HCT116 (cell line): ENCODE data around the gene YY1. TPM values are rescaled to one million over a fixed set of nuclear protein-coding genes. Genes with fewer than 3 reads are reported as not detected.

Experiments
- ATAC-seq: fragments of 200-7000 bp; cut with Tn5 transposase; 2 replicates; pipeline ENCODE4 v1.9.1; 2020; ENCODE audit warnings: mild to moderate bottlenecking, moderate library complexity
- BruUV-seq: library from RNA; stranded (reverse); fragments of 400-500 nt; replicated peaks from 2 replicates; lab custom pipeline; 2021; lab: Mats Ljungman, UMichigan
- CTCF ChIA-PET: fragments of 300-600 bp; sonication (Branson Sonifier 250); formaldehyde crosslinking; loops from one replicate; lab custom pipeline; 2021; ENCODE audit warnings: antibody characterized with exemption; lab: Charles Lee
- POLR2A ChIA-PET: fragments of 300-600, 350-600 bp; sonication (Branson Sonifier 250); formaldehyde crosslinking; loops from one replicate; lab custom pipeline; 2021; ENCODE audit warnings: antibody characterized with exemption; lab: Charles Lee
- RAD21 ChIA-PET, 2 experiments: fragments of 300-600 bp; sonication (Branson Sonifier 250); formaldehyde crosslinking; loops; one replicate each; lab custom pipeline; 2023; ENCODE audit warnings: low total read pairs in 2 of 2; ENCODE audit not compliant: uncharacterized antibody in 2 of 2, unreplicated experiment in 2 of 2, low non-redundant PET in 1 of 2; lab: Charles Lee
- DNase-seq: peaks from one replicate; pipeline ENCODE4 v3.0.0-alpha.2; 2010; ENCODE audit warnings: low read depth, low spot score
- H2AFZ ChIP-seq: fragments of 200-600 bp; shearing (Covaris generic), sonication (generic); 2 replicates; pipeline ENCODE4 v1.6.1; 2017; ENCODE audit warnings: low read depth, mixed run types, mixed read lengths, antibody characterized with exemption, low read length; ENCODE audit not compliant: poor library complexity, severe bottlenecking
- H3K27ac ChIP-seq: 2 replicates; pipeline ENCODE4 v1.5.1; 2012; ENCODE audit warnings: low read depth, low read length
- H3K27me3 ChIP-seq: fragments of 200-600 bp; sonication (generic); 2 replicates; pipeline ENCODE4 v1.6.1; 2016; ENCODE audit warnings: mixed run types, low read length, mixed read lengths; ENCODE audit not compliant: insufficient read depth
- H3K36me3 ChIP-seq, 2 experiments: fragments of 200-500 bp in 1 of 2; fragments of 200-600 bp in 1 of 2; sonication (Bioruptor generic) in 1 of 2; sonication (generic) in 1 of 2; 2 replicates each; pipeline versions ENCODE4 v1.5.1 to v1.6.1; 2014 to 2016; ENCODE audit warnings: low read length in 2 of 2, inconsistent platforms in 1 of 2, mixed read lengths in 1 of 2, mixed run types in 1 of 2; ENCODE audit not compliant: insufficient read depth in 2 of 2, control insufficient read depth in 1 of 2
- H3K4me1 ChIP-seq, 2 experiments: fragments of 200-600 bp in 1 of 2; sonication (generic) in 1 of 2; 2 replicates each; pipeline versions ENCODE4 v1.5.1 to v1.6.1; 2012 to 2017; ENCODE audit warnings: low read length in 2 of 2, inconsistent platforms in 1 of 2, mild to moderate bottlenecking in 1 of 2, mixed read lengths in 1 of 2, mixed run types in 1 of 2, moderate library complexity in 1 of 2; ENCODE audit not compliant: insufficient read depth in 2 of 2, control insufficient read depth in 1 of 2
- H3K4me2 ChIP-seq: fragments of 200-600 bp; sonication (generic); 2 replicates; pipeline ENCODE4 v1.6.1; 2017; ENCODE audit warnings: mixed run types, low read length, mixed read lengths
- H3K4me3 ChIP-seq, 2 experiments: fragments of 200-600 bp in 1 of 2; sonication (generic) in 1 of 2; replicated peaks in 1 of 2; 2 replicates each; pipeline ENCODE4 v1.5.1; 2011 to 2016; ENCODE audit warnings: low read length in 2 of 2, control low read depth in 1 of 2, low read depth in 1 of 2, mild to moderate bottlenecking in 1 of 2, mixed read lengths in 1 of 2, mixed run types in 1 of 2
- H3K79me2 ChIP-seq: fragments of 200-600 bp; sonication (generic); 2 replicates; pipeline ENCODE4 v1.6.1; 2017; ENCODE audit warnings: mild to moderate bottlenecking, mixed run types, low read length, moderate library complexity, mixed read lengths; ENCODE audit not compliant: insufficient read depth
- H3K9ac ChIP-seq: fragments of 200-600 bp; sonication (generic); 2 replicates; pipeline ENCODE4 v1.6.1; 2016; ENCODE audit warnings: low read length, mixed read lengths
- H3K9me2 ChIP-seq: fragments of 200-600 bp; sonication (generic), shearing (Covaris generic); 2 replicates; pipeline ENCODE4 v1.6.1; 2017; ENCODE audit warnings: mixed run types, mild to moderate bottlenecking, moderate library complexity; ENCODE audit not compliant: insufficient read depth
- H3K9me3 ChIP-seq, 2 experiments: fragments of 200-500 bp in 1 of 2; fragments of 200-600 bp in 1 of 2; sonication (Bioruptor generic) in 1 of 2; sonication (generic) in 1 of 2; 2 replicates each; pipeline ENCODE4 v1.6.1; 2014 to 2017; ENCODE audit warnings: low read length in 2 of 2, mixed read lengths in 2 of 2, inconsistent platforms in 1 of 2, low read depth in 1 of 2, mild to moderate bottlenecking in 1 of 2, mixed run types in 1 of 2, moderate library complexity in 1 of 2; ENCODE audit not compliant: control insufficient read depth in 1 of 2, insufficient read depth in 1 of 2
- H4K20me1 ChIP-seq: fragments of 200-600 bp; sonication (generic), shearing (Covaris generic); 2 replicates; pipeline ENCODE4 v1.6.1; 2017; ENCODE audit warnings: mixed run types, mild to moderate bottlenecking, moderate library complexity; ENCODE audit not compliant: insufficient read depth
- ATF3 ChIP-seq: IDR thresholded peaks from 2 replicates; pipeline ENCODE4 v1.6.1; 2012
- CBX3 ChIP-seq: IDR thresholded peaks from 2 replicates; pipeline ENCODE4 v1.6.1; 2012; ENCODE audit warnings: low read depth
- CEBPB ChIP-seq: IDR thresholded peaks from 2 replicates; pipeline ENCODE4 v1.6.1; 2012; ENCODE audit warnings: low read depth
- CTCF ChIP-seq, 3 experiments: fragments of 200-600 bp in 1 of 3; sonication (generic) in 1 of 3; IDR thresholded peaks in 2 of 3; conservative IDR thresholded peaks in 1 of 3; 2 replicates each; pipeline ENCODE4 v1.5.1; 2012 to 2017; ENCODE audit warnings: low read depth in 2 of 3, low read length in 2 of 3, antibody characterized with exemption in 1 of 3, borderline replicate concordance in 1 of 3, control low read depth in 1 of 3, mild to moderate bottlenecking in 1 of 3, mixed read lengths in 1 of 3, mixed run types in 1 of 3, moderate library complexity in 1 of 3; ENCODE audit not compliant: insufficient read depth in 1 of 3
- EGR1 ChIP-seq: IDR thresholded peaks from 2 replicates; pipeline ENCODE4 v1.6.1; 2012; ENCODE audit warnings: low read depth
- ELF1 ChIP-seq: IDR thresholded peaks from 2 replicates; pipeline ENCODE4 v1.6.1; 2012; ENCODE audit warnings: low read depth, borderline replicate concordance
- EZH2 ChIP-seq: fragments of 200-600 bp; sonication (generic); IDR thresholded peaks from 2 replicates; pipeline ENCODE4 v1.6.1; 2017; ENCODE audit warnings: antibody characterized with exemption, mixed run types
- EZH2phosphoT487 ChIP-seq: fragments of 200-600 bp; IDR thresholded peaks from 2 replicates; pipeline ENCODE4 v1.6.1; 2018; ENCODE audit warnings: antibody characterized with exemption, borderline replicate concordance
- FOSL1 ChIP-seq: IDR thresholded peaks from 2 replicates; pipeline ENCODE4 v1.6.1; 2012; ENCODE audit warnings: low read depth
- JUND ChIP-seq: IDR thresholded peaks from 2 replicates; pipeline ENCODE4 v1.6.1; 2012
- POLR2A ChIP-seq: IDR thresholded peaks from 2 replicates; pipeline ENCODE4 v1.7.0; 2011; ENCODE audit warnings: borderline replicate concordance; ENCODE audit not compliant: insufficient read depth, insufficient read length; ENCODE audit errors: extremely low read depth
- POLR2AphosphoS5 ChIP-seq: IDR thresholded peaks from 2 replicates; pipeline ENCODE4 v1.6.1; 2011; ENCODE audit warnings: mild to moderate bottlenecking, low read depth, low read length, moderate library complexity
- RAD21 ChIP-seq: IDR thresholded peaks from 2 replicates; pipeline ENCODE4 v1.6.1; 2012; ENCODE audit warnings: low read depth, mild to moderate bottlenecking
- SIN3A ChIP-seq: IDR thresholded peaks from 2 replicates; pipeline ENCODE4 v1.6.1; 2012; ENCODE audit warnings: low read depth
- SRF ChIP-seq: IDR thresholded peaks from 2 replicates; pipeline ENCODE4 v1.6.1; 2012; ENCODE audit warnings: low read depth
- TCF7L2 ChIP-seq: IDR thresholded peaks from 2 replicates; pipeline ENCODE4 v1.7.0; 2011; ENCODE audit warnings: borderline replicate concordance, inconsistent platforms; ENCODE audit not compliant: insufficient read depth, insufficient read length; ENCODE audit errors: extremely low read depth
- YY1 ChIP-seq: IDR thresholded peaks from 2 replicates; pipeline ENCODE4 v1.6.1; 2011; ENCODE audit warnings: low read length, low read depth, moderate library complexity, mild to moderate bottlenecking; ENCODE audit not compliant: insufficient replicate concordance; ENCODE audit errors: extremely low read depth
- ZBTB33 ChIP-seq: IDR thresholded peaks from 2 replicates; pipeline ENCODE4 v1.6.1; 2011; ENCODE audit warnings: mild to moderate bottlenecking, low read length, moderate library complexity; ENCODE audit not compliant: insufficient replicate concordance; ENCODE audit errors: extremely low read depth
- ZFX ChIP-seq: fragments of 450-650 bp; IDR thresholded peaks from 2 replicates; pipeline ENCODE4 v1.6.1; 2017
- ZNF274 ChIP-seq: fragments of 200-500 bp; sonication (Bioruptor generic); IDR thresholded peaks from 2 replicates; pipeline ENCODE4 v1.6.1; 2014; ENCODE audit warnings: mild to moderate bottlenecking, low read depth, low read length, inconsistent platforms
- intact Hi-C: fragments of 100-400 bp; cut with micrococcal nuclease; formaldehyde crosslinking; loops from 2 replicates; pipeline ENCODE4 v1.10.0; 2022
- total RNA-seq: library from RNA; stranded (reverse); gene quantifications from one replicate; pipeline ENCODE4 v1.2.1, GENCODE V29; 2021; ENCODE audit not compliant: unreplicated experiment
- TF ChIP-seq, protein P1 (sequence below): IDR thresholded peaks from 2 replicates; pipeline ENCODE4 v1.6.1; 2012

Gene YY1
- total RNA-seq, 1 experiment from 2014 or later: 111 TPM

- Histone ChIP-seq H3K4me2 (peak overlapping the region; percentile 82), H3K4me3 (peak overlapping the region; percentile 57 to 64), H4K20me1 (no peaks in the 10 kb centered on the region), H3K27ac (peak overlapping the region; percentile 77), H3K27me3 (no peaks in the 10 kb centered on the region), H3K9ac (peak overlapping the region; percentile 87), H3K4me1 (peaks cover 11 to 19% of the 10 kb centered on the region in 2 experiments), H3K36me3 (no peaks in the 10 kb centered on the region), H3K79me2 (no peaks in the 10 kb centered on the region), H3K9me2 (no peaks in the 10 kb centered on the region), H3K9me3 (no peaks in the 10 kb centered on the region), H2AFZ (no peak overlapping the region)
- ATAC-seq (peak; percentile 98), DNase-seq (peak; percentile 97)
- BruUV-seq: no TSS peak
- intact Hi-C loops: loop anchor here (1.0 to 2.0 kb wide), 5 partner anchors 45 to 211 kb away; no protein-coding TSS in a partner anchor
- ChIA-PET CTCF (interaction anchor here (0.6 to 2.0 kb wide), 33 partner anchors 8 to 509 kb away, joined by 3 to 23 read pairs (median 4); partner anchors contain the start of genes CYP46A1 and DEGS2), RAD21 (interaction anchor here (0.6 to 1.0 kb wide), 5 partner anchors 85 to 212 kb away, joined by 3 to 4 read pairs (median 3); no protein-coding TSS in a partner anchor), POLR2A (interaction anchor here (0.6 to 1.6 kb wide), 5 partner anchors 11 to 210 kb away, joined by 3 to 7 read pairs (median 4); no protein-coding TSS in a partner anchor)
- TF ChIP-seq EZH2 (no peak), ZBTB33 (peak; percentile 33), POLR2A (peak; percentile 68), CEBPB (no peak), FOSL1 (no peak), ATF3 (no peak), ZFX (peak; percentile 80; the same call in 1 of the 2 replicates), JUND (no peak), POLR2AphosphoS5 (peak; percentile 85), SRF (no peak), EZH2phosphoT487 (no peak), ELF1 (peak; percentile 56; the same call in 1 of the 2 replicates), TCF7L2 (peak; percentile 74), ZNF274 (no peak), RAD21 (peak; percentile 84), CTCF (IDR thresholded peaks at IDR 0.05 in 2 of 3, conservative IDR thresholded peaks at IDR 0.05 in 1 of 3; ENCODE audit: borderline replicate concordance in 1 of 3, insufficient read depth in 1 of 3, low read depth in 2 of 3, low read length in 2 of 3) (peak; percentile 69 to 83 (median 73)), EGR1 (no peak), CBX3 (peak; percentile 72), SIN3A (no peak), YY1 (peak; percentile 81)
- TF ChIP-seq, protein P1, sequence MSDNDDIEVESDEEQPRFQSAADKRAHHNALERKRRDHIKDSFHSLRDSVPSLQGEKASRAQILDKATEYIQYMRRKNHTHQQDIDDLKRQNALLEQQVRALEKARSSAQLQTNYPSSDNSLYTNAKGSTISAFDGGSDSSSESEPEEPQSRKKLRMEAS: peak; percentile 76
Observed at GRCh38 chr14:100192672-100193416, 46.1 kb upstream of the YY1 start.
